IMR-90 (cell line): ENCODE data around the gene SUSD1. TPM values are rescaled to one million over a fixed set of nuclear protein-coding genes. Genes with fewer than 3 reads are reported as not detected.

ENCODE experiments used
- ATAC-seq: fragments of 200-7000 bp; cut with Tn5 transposase; 2 replicates; pipeline ENCODE4 v1.9.1; 2020; ENCODE audit warnings: low read depth, mild to moderate bottlenecking, moderate library complexity
- BruUV-seq: library from RNA; stranded (reverse); fragments of 400-500 nt; replicated peaks from 2 replicates; lab custom pipeline; 2021; lab: Mats Ljungman, UMichigan
- CTCF ChIA-PET: fragments of 300-600 bp; formaldehyde crosslinking; extraction: SDS; loops from one replicate; lab custom pipeline; 2021; ENCODE audit warnings: antibody characterized with exemption; lab: Yijun Ruan, JAX
- POLR2A ChIA-PET: fragments of 300-600 bp; sonication (Branson Sonifier 250); formaldehyde crosslinking; loops from one replicate; lab custom pipeline; 2022; ENCODE audit warnings: antibody characterized with exemption; ENCODE audit not compliant: unreplicated experiment; lab: Charles Lee
- DNase-seq: peaks from one replicate; pipeline ENCODE4 v3.0.0; 2013
- H2AFZ ChIP-seq: replicated peaks from 2 replicates; pipeline ENCODE3; 2013; ENCODE audit warnings: low read length, mild to moderate bottlenecking; ENCODE audit not compliant: poor library complexity
- H2AK5ac ChIP-seq: 2 replicates; pipeline ENCODE4 v1.6.1; 2013; ENCODE audit warnings: low read depth, low read length, inconsistent platforms
- H2AK9ac ChIP-seq: replicated peaks from 2 replicates; pipeline ENCODE3; 2013; ENCODE audit warnings: mild to moderate bottlenecking, low read depth, low read length, moderate library complexity; ENCODE audit not compliant: poor library complexity
- H2BK120ac ChIP-seq: 2 replicates; pipeline ENCODE4 v1.6.1; 2013; ENCODE audit warnings: low read depth, low read length, inconsistent platforms
- H2BK15ac ChIP-seq: 3 replicates; pipeline ENCODE4 v1.6.1; 2013; ENCODE audit warnings: low read depth, low read length, inconsistent platforms
- H2BK20ac ChIP-seq: 2 replicates; pipeline ENCODE4 v1.6.1; 2013; ENCODE audit warnings: low read depth, mild to moderate bottlenecking, inconsistent platforms, low read length, moderate library complexity
- H2BK5ac ChIP-seq: 2 replicates; pipeline ENCODE4 v1.6.1; 2013; ENCODE audit warnings: mild to moderate bottlenecking, low read depth, low read length, inconsistent platforms; ENCODE audit not compliant: poor library complexity, severe bottlenecking
- H3K14ac ChIP-seq: replicated peaks from 2 replicates; pipeline ENCODE4 v1.6.1; 2013; ENCODE audit warnings: low read depth, low read length, inconsistent platforms
- H3K18ac ChIP-seq: 2 replicates; pipeline ENCODE4 v1.6.1; 2013; ENCODE audit warnings: low read depth, low read length, control low read depth
- H3K23ac ChIP-seq: 2 replicates; pipeline ENCODE4 v1.6.1; 2013; ENCODE audit warnings: low read depth, low read length, inconsistent platforms
- H3K27ac ChIP-seq: 2 replicates; pipeline ENCODE4 v1.5.1; 2013; ENCODE audit warnings: mild to moderate bottlenecking, control low read depth, low read length; ENCODE audit not compliant: insufficient read depth
- H3K27me3 ChIP-seq: 2 replicates; pipeline ENCODE4 v1.6.1; 2013; ENCODE audit warnings: low read length; ENCODE audit not compliant: control insufficient read depth, insufficient read depth
- H3K36me3 ChIP-seq: 2 replicates; pipeline ENCODE4 v1.6.1; 2013; ENCODE audit warnings: low read length, mixed read lengths; ENCODE audit not compliant: control insufficient read depth, insufficient read depth
- H3K4ac ChIP-seq: 2 replicates; pipeline ENCODE4 v1.6.1; 2013; ENCODE audit warnings: low read depth, low read length, inconsistent platforms
- H3K4me1 ChIP-seq: 2 replicates; pipeline ENCODE4 v1.6.1; 2013; ENCODE audit warnings: low read length, mixed read lengths; ENCODE audit not compliant: control insufficient read depth, insufficient read depth
- H3K4me2 ChIP-seq: 2 replicates; pipeline ENCODE4 v1.6.1; 2013; ENCODE audit warnings: low read depth, mild to moderate bottlenecking, control low read depth, low read length, moderate library complexity
- H3K4me3 ChIP-seq: 2 replicates; pipeline ENCODE4 v1.5.1; 2013; ENCODE audit warnings: low read depth, mild to moderate bottlenecking, control low read depth, low read length, moderate library complexity; ENCODE audit not compliant: insufficient read depth
- H3K56ac ChIP-seq: 2 replicates; pipeline ENCODE4 v1.6.1; 2013; ENCODE audit warnings: low read length, inconsistent platforms; ENCODE audit not compliant: insufficient read depth; ENCODE audit errors: extremely low read depth
- H3K79me1 ChIP-seq, 2 experiments: 2 replicates each; pipeline ENCODE4 v1.6.1; 2013; ENCODE audit warnings: low read length in 2 of 2, inconsistent platforms in 1 of 2, low read depth in 1 of 2
- H3K9ac ChIP-seq: 2 replicates; pipeline ENCODE4 v1.6.1; 2013; ENCODE audit warnings: low read depth, low read length, control low read depth
- H3K9me1 ChIP-seq: 2 replicates; pipeline ENCODE4 v1.6.1; 2013; ENCODE audit warnings: low read length, inconsistent platforms; ENCODE audit not compliant: insufficient read depth
- H3K9me3 ChIP-seq: 2 replicates; pipeline ENCODE4 v1.6.1; 2013; ENCODE audit warnings: low read length; ENCODE audit not compliant: control insufficient read depth, insufficient read depth
- H4K20me1 ChIP-seq: 2 replicates; pipeline ENCODE4 v1.6.1; 2013; ENCODE audit warnings: low read length, inconsistent platforms; ENCODE audit not compliant: insufficient read depth
- H4K5ac ChIP-seq: 2 replicates; pipeline ENCODE4 v1.6.1; 2013; ENCODE audit warnings: mild to moderate bottlenecking, low read depth, low read length, control low read depth
- H4K8ac ChIP-seq, 2 experiments: 2 replicates each; pipeline ENCODE4 v1.6.1; 2013; ENCODE audit warnings: low read depth in 2 of 2, low read length in 2 of 2, control low read depth in 1 of 2, inconsistent platforms in 1 of 2
- H4K91ac ChIP-seq: 2 replicates; pipeline ENCODE4 v1.6.1; 2013; ENCODE audit warnings: low read depth, low read length, inconsistent platforms; ENCODE audit not compliant: insufficient read depth
- BHLHE40 ChIP-seq: fragments of 150-350 bp; IDR thresholded peaks from 2 replicates; pipeline ENCODE4 v1.6.1; 2016; ENCODE audit warnings: mild to moderate bottlenecking, low read depth, low read length
- CEBPB ChIP-seq: IDR thresholded peaks from 2 replicates; pipeline ENCODE4 v1.6.1; 2012; ENCODE audit warnings: low read depth, low read length, improper control_type of control experiment
- CHD1 ChIP-seq: IDR thresholded peaks from 2 replicates; pipeline ENCODE4 v1.6.1; 2012; ENCODE audit warnings: low read depth, low read length, improper control_type of control experiment
- FOS ChIP-seq: fragments of 150-350 bp; IDR thresholded peaks from 2 replicates; pipeline ENCODE4 v1.6.1; 2016; ENCODE audit warnings: low read depth, low read length
- MAFK ChIP-seq: IDR thresholded peaks from 2 replicates; pipeline ENCODE4 v1.6.1; 2012; ENCODE audit warnings: low read depth, low read length, improper control_type of control experiment
- MAZ ChIP-seq: IDR thresholded peaks from 2 replicates; pipeline ENCODE4 v1.6.1; 2012; ENCODE audit warnings: low read depth, mild to moderate bottlenecking, low read length, improper control_type of control experiment, moderate library complexity, borderline replicate concordance
- MXI1 ChIP-seq: IDR thresholded peaks from 2 replicates; pipeline ENCODE4 v1.6.1; 2012; ENCODE audit warnings: low read depth, mild to moderate bottlenecking, low read length, moderate library complexity, borderline replicate concordance
- NFE2L2 ChIP-seq: fragments of 150-350 bp; IDR thresholded peaks from 2 replicates; pipeline ENCODE4 v1.6.1; 2016; ENCODE audit warnings: low read depth, mild to moderate bottlenecking, low read length
- POLR2A ChIP-seq: IDR thresholded peaks from 2 replicates; pipeline ENCODE4 v1.6.1; 2012; ENCODE audit warnings: mild to moderate bottlenecking, low read depth, low read length
- RAD21 ChIP-seq: IDR thresholded peaks from 2 replicates; pipeline ENCODE4 v1.6.1; 2012; ENCODE audit warnings: low read length, improper control_type of control experiment
- RFX5 ChIP-seq: IDR thresholded peaks from 2 replicates; pipeline ENCODE4 v1.8.0; 2012; ENCODE audit warnings: low read depth, mild to moderate bottlenecking, low read length, moderate library complexity
- SMC3 ChIP-seq: fragments of 150-350 bp; IDR thresholded peaks from 2 replicates; pipeline ENCODE4 v1.6.1; 2016; ENCODE audit warnings: low read depth, mild to moderate bottlenecking, antibody characterized with exemption, low read length, moderate library complexity
- WGBS, 2 experiments: methylation state at CpG; one replicate each; pipeline versions ENCODE4 v1.1.5 to v1.1.7; 2013; ENCODE audit warnings: missing lambda C conversion rate in 2 of 2; ENCODE audit not compliant: insufficient read length in 1 of 2; ENCODE audit errors: extremely low coverage in 2 of 2; 5-methylcytosine and 5-hydroxymethylcytosine counted together
- dilution Hi-C: fragments of 300-500 bp; cut with HindIII; formaldehyde crosslinking; loops from one replicate; pipeline ENCODE4 v1.14.3; 2018; ENCODE audit warnings: low sequenced_read_pairs; ENCODE audit not compliant: unreplicated experiment
- in situ Hi-C: fragments of 300-500 bp; cut with MboI; formaldehyde crosslinking; loops from 3 replicates; pipeline ENCODE4 v1.14.3; 2019; ENCODE audit warnings: low sequenced_read_pairs, inconsistent platforms, mixed read lengths
- intact Hi-C: fragments of 100-400 bp; cut with micrococcal nuclease; formaldehyde crosslinking; loops from 2 replicates; pipeline ENCODE4 v1.10.0; 2022
- polyA plus RNA-seq, 3 experiments: library from polyadenylated mRNA; depleted of rRNA; stranded (reverse); fragments of >200 nt; gene quantifications; 2 replicates each; pipeline ENCODE4 v1.2.3, GENCODE V29; 2012; ENCODE audit warnings: low replicate concordance in 1 of 3
- total RNA-seq: library from RNA; depleted of rRNA; stranded (reverse); fragments of >200 nt; gene quantifications from 2 replicates; pipeline ENCODE4 v1.2.3, GENCODE V29; 2012
- TF ChIP-seq, protein P1 (sequence below): conservative IDR thresholded peaks from 2 replicates; pipeline ENCODE4 v1.5.1; 2012; ENCODE audit warnings: mild to moderate bottlenecking, low read depth, low read length, improper control_type of control experiment
- TF ChIP-seq, protein P2 (sequence below): fragments of 150-350 bp; IDR thresholded peaks from 2 replicates; pipeline ENCODE4 v1.6.1; 2016; ENCODE audit warnings: low read depth, mild to moderate bottlenecking, low read length, moderate library complexity, borderline replicate concordance
- TF ChIP-seq, protein P3 (sequence below): fragments of 150-350 bp; IDR thresholded peaks from 2 replicates; pipeline ENCODE4 v1.6.1; 2017; ENCODE audit warnings: mild to moderate bottlenecking, antibody characterized with exemption, low read length, low read depth

Gene SUSD1
- total and polyA plus RNA-seq, 2 of the 4 experiments (the other 2 are of a cell fraction) = 4.0 to 4.7 TPM

- Histone ChIP-seq H3K36me3 (no peaks in the 10 kb centered on the region), H4K8ac (no peak overlapping the region), H3K9ac (no peak overlapping the region), H3K56ac (no peak overlapping the region), H2BK20ac (no peak overlapping the region), H3K14ac (no peak overlapping the region), H3K79me1 (no peaks in the 10 kb centered on the region), H3K27ac (no peak overlapping the region), H3K4me1 (peaks cover 3% of the 10 kb centered on the region; the same call in 1 of the 2 replicates), H3K4me2 (no peak overlapping the region), H2AFZ (no peak overlapping the region), H4K5ac (no peak overlapping the region), H2BK120ac (no peak overlapping the region), H3K27me3 (no peaks in the 10 kb centered on the region), H3K9me3 (peaks cover 5% of the 10 kb centered on the region; the same call in 1 of the 2 replicates), H3K18ac (no peak overlapping the region), H3K9me1 (peaks cover 6% of the 10 kb centered on the region; the same call in 1 of the 2 replicates), H3K4me3 (no peak overlapping the region), H3K4ac (no peak overlapping the region), H4K91ac (no peak overlapping the region), H2AK9ac (no peak overlapping the region), H2AK5ac (no peak overlapping the region), H4K20me1 (no peaks in the 10 kb centered on the region), H3K23ac (no peak overlapping the region), H2BK5ac (no peak overlapping the region), H2BK15ac (no peak overlapping the region)
- ATAC-seq (no peak), DNase-seq (no peak)
- no peak for TF ChIP-seq RFX5
- no peak for TF ChIP-seq CHD1
- TF ChIP-seq BHLHE40 = no peak
- TF ChIP-seq FOS = no peak
- no peak for TF ChIP-seq MAZ
- no peak for TF ChIP-seq POLR2A
- no peak for TF ChIP-seq RAD21
- TF ChIP-seq, protein P1, sequence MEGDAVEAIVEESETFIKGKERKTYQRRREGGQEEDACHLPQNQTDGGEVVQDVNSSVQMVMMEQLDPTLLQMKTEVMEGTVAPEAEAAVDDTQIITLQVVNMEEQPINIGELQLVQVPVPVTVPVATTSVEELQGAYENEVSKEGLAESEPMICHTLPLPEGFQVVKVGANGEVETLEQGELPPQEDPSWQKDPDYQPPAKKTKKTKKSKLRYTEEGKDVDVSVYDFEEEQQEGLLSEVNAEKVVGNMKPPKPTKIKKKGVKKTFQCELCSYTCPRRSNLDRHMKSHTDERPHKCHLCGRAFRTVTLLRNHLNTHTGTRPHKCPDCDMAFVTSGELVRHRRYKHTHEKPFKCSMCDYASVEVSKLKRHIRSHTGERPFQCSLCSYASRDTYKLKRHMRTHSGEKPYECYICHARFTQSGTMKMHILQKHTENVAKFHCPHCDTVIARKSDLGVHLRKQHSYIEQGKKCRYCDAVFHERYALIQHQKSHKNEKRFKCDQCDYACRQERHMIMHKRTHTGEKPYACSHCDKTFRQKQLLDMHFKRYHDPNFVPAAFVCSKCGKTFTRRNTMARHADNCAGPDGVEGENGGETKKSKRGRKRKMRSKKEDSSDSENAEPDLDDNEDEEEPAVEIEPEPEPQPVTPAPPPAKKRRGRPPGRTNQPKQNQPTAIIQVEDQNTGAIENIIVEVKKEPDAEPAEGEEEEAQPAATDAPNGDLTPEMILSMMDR = no peak
- no peak for TF ChIP-seq CEBPB
- TF ChIP-seq, protein P2, sequence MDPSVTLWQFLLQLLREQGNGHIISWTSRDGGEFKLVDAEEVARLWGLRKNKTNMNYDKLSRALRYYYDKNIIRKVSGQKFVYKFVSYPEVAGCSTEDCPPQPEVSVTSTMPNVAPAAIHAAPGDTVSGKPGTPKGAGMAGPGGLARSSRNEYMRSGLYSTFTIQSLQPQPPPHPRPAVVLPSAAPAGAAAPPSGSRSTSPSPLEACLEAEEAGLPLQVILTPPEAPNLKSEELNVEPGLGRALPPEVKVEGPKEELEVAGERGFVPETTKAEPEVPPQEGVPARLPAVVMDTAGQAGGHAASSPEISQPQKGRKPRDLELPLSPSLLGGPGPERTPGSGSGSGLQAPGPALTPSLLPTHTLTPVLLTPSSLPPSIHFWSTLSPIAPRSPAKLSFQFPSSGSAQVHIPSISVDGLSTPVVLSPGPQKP = no peak
- TF ChIP-seq MAFK = no peak
- TF ChIP-seq NFE2L2 = no peak
- TF ChIP-seq, protein P3, sequence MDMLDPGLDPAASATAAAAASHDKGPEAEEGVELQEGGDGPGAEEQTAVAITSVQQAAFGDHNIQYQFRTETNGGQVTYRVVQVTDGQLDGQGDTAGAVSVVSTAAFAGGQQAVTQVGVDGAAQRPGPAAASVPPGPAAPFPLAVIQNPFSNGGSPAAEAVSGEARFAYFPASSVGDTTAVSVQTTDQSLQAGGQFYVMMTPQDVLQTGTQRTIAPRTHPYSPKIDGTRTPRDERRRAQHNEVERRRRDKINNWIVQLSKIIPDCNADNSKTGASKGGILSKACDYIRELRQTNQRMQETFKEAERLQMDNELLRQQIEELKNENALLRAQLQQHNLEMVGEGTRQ = no peak
- no peak for TF ChIP-seq MXI1
- TF ChIP-seq SMC3 = no peak
- intact Hi-C loops (no loop called here), in situ Hi-C loops (no loop called here), dilution Hi-C loops (no loop called here)
- ChIA-PET POLR2A (no interaction called here), CTCF (no interaction called here)
- no TSS peak for BruUV-seq
- no CpG with 5 or more reads among the region's 2 CpGs for WGBS, 2 experiments
Observed at GRCh38 chr9:112130347-112130746, 44.8 kb downstream of the SUSD1 start.
